HCT116 (cell line): ENCODE data around the gene LINC00237. TPM values are rescaled to one million over a fixed set of nuclear protein-coding genes. Genes with fewer than 3 reads are reported as not detected.
A peak's percentile ranks its signal among the peaks of the same experiment; 100 is the strongest.

Experiments
- ATAC-seq: fragments of 200-7000 bp; cut with Tn5 transposase; 2 replicates; pipeline ENCODE4 v1.9.1; 2020; ENCODE audit warnings: mild to moderate bottlenecking, moderate library complexity
- BruUV-seq: library from RNA; stranded (reverse); fragments of 400-500 nt; replicated peaks from 2 replicates; lab custom pipeline; 2021; lab: Mats Ljungman, UMichigan
- CTCF ChIA-PET: fragments of 300-600 bp; sonication (Branson Sonifier 250); formaldehyde crosslinking; loops from one replicate; lab custom pipeline; 2021; ENCODE audit warnings: antibody characterized with exemption; lab: Charles Lee
- POLR2A ChIA-PET: fragments of 300-600, 350-600 bp; sonication (Branson Sonifier 250); formaldehyde crosslinking; loops from one replicate; lab custom pipeline; 2021; ENCODE audit warnings: antibody characterized with exemption; lab: Charles Lee
- RAD21 ChIA-PET, 2 experiments: fragments of 300-600 bp; sonication (Branson Sonifier 250); formaldehyde crosslinking; loops; one replicate each; lab custom pipeline; 2023; ENCODE audit warnings: low total read pairs in 2 of 2; ENCODE audit not compliant: uncharacterized antibody in 2 of 2, unreplicated experiment in 2 of 2, low non-redundant PET in 1 of 2; lab: Charles Lee
- DNase-seq: peaks from one replicate; pipeline ENCODE4 v3.0.0-alpha.2; 2010; ENCODE audit warnings: low read depth, low spot score
- H2AFZ ChIP-seq: fragments of 200-600 bp; shearing (Covaris generic), sonication (generic); 2 replicates; pipeline ENCODE4 v1.6.1; 2017; ENCODE audit warnings: low read depth, mixed run types, mixed read lengths, antibody characterized with exemption, low read length; ENCODE audit not compliant: poor library complexity, severe bottlenecking
- H3K27ac ChIP-seq: 2 replicates; pipeline ENCODE4 v1.5.1; 2012; ENCODE audit warnings: low read depth, low read length
- H3K27me3 ChIP-seq: fragments of 200-600 bp; sonication (generic); 2 replicates; pipeline ENCODE4 v1.6.1; 2016; ENCODE audit warnings: mixed run types, low read length, mixed read lengths; ENCODE audit not compliant: insufficient read depth
- H3K36me3 ChIP-seq, 2 experiments: fragments of 200-500 bp in 1 of 2; fragments of 200-600 bp in 1 of 2; sonication (Bioruptor generic) in 1 of 2; sonication (generic) in 1 of 2; 2 replicates each; pipeline versions ENCODE4 v1.5.1 to v1.6.1; 2014 to 2016; ENCODE audit warnings: low read length in 2 of 2, inconsistent platforms in 1 of 2, mixed read lengths in 1 of 2, mixed run types in 1 of 2; ENCODE audit not compliant: insufficient read depth in 2 of 2, control insufficient read depth in 1 of 2
- H3K4me1 ChIP-seq, 2 experiments: fragments of 200-600 bp in 1 of 2; sonication (generic) in 1 of 2; 2 replicates each; pipeline versions ENCODE4 v1.5.1 to v1.6.1; 2012 to 2017; ENCODE audit warnings: low read length in 2 of 2, inconsistent platforms in 1 of 2, mild to moderate bottlenecking in 1 of 2, mixed read lengths in 1 of 2, mixed run types in 1 of 2, moderate library complexity in 1 of 2; ENCODE audit not compliant: insufficient read depth in 2 of 2, control insufficient read depth in 1 of 2
- H3K4me2 ChIP-seq: fragments of 200-600 bp; sonication (generic); 2 replicates; pipeline ENCODE4 v1.6.1; 2017; ENCODE audit warnings: mixed run types, low read length, mixed read lengths
- H3K4me3 ChIP-seq, 2 experiments: fragments of 200-600 bp in 1 of 2; sonication (generic) in 1 of 2; replicated peaks in 1 of 2; 2 replicates each; pipeline ENCODE4 v1.5.1; 2011 to 2016; ENCODE audit warnings: low read length in 2 of 2, control low read depth in 1 of 2, low read depth in 1 of 2, mild to moderate bottlenecking in 1 of 2, mixed read lengths in 1 of 2, mixed run types in 1 of 2
- H3K79me2 ChIP-seq: fragments of 200-600 bp; sonication (generic); 2 replicates; pipeline ENCODE4 v1.6.1; 2017; ENCODE audit warnings: mild to moderate bottlenecking, mixed run types, low read length, moderate library complexity, mixed read lengths; ENCODE audit not compliant: insufficient read depth
- H3K9ac ChIP-seq: fragments of 200-600 bp; sonication (generic); 2 replicates; pipeline ENCODE4 v1.6.1; 2016; ENCODE audit warnings: low read length, mixed read lengths
- H3K9me2 ChIP-seq: fragments of 200-600 bp; sonication (generic), shearing (Covaris generic); 2 replicates; pipeline ENCODE4 v1.6.1; 2017; ENCODE audit warnings: mixed run types, mild to moderate bottlenecking, moderate library complexity; ENCODE audit not compliant: insufficient read depth
- H3K9me3 ChIP-seq, 2 experiments: fragments of 200-500 bp in 1 of 2; fragments of 200-600 bp in 1 of 2; sonication (Bioruptor generic) in 1 of 2; sonication (generic) in 1 of 2; 2 replicates each; pipeline ENCODE4 v1.6.1; 2014 to 2017; ENCODE audit warnings: low read length in 2 of 2, mixed read lengths in 2 of 2, inconsistent platforms in 1 of 2, low read depth in 1 of 2, mild to moderate bottlenecking in 1 of 2, mixed run types in 1 of 2, moderate library complexity in 1 of 2; ENCODE audit not compliant: control insufficient read depth in 1 of 2, insufficient read depth in 1 of 2
- H4K20me1 ChIP-seq: fragments of 200-600 bp; sonication (generic), shearing (Covaris generic); 2 replicates; pipeline ENCODE4 v1.6.1; 2017; ENCODE audit warnings: mixed run types, mild to moderate bottlenecking, moderate library complexity; ENCODE audit not compliant: insufficient read depth
- ATF3 ChIP-seq: IDR thresholded peaks from 2 replicates; pipeline ENCODE4 v1.6.1; 2012
- CEBPB ChIP-seq: IDR thresholded peaks from 2 replicates; pipeline ENCODE4 v1.6.1; 2012; ENCODE audit warnings: low read depth
- ELF1 ChIP-seq: IDR thresholded peaks from 2 replicates; pipeline ENCODE4 v1.6.1; 2012; ENCODE audit warnings: low read depth, borderline replicate concordance
- EZH2 ChIP-seq: fragments of 200-600 bp; sonication (generic); IDR thresholded peaks from 2 replicates; pipeline ENCODE4 v1.6.1; 2017; ENCODE audit warnings: antibody characterized with exemption, mixed run types
- EZH2phosphoT487 ChIP-seq: fragments of 200-600 bp; IDR thresholded peaks from 2 replicates; pipeline ENCODE4 v1.6.1; 2018; ENCODE audit warnings: antibody characterized with exemption, borderline replicate concordance
- SIN3A ChIP-seq: IDR thresholded peaks from 2 replicates; pipeline ENCODE4 v1.6.1; 2012; ENCODE audit warnings: low read depth
- SP1 ChIP-seq: IDR thresholded peaks from 2 replicates; pipeline ENCODE4 v1.6.1; 2012; ENCODE audit warnings: low read depth
- YY1 ChIP-seq: IDR thresholded peaks from 2 replicates; pipeline ENCODE4 v1.6.1; 2011; ENCODE audit warnings: low read length, low read depth, moderate library complexity, mild to moderate bottlenecking; ENCODE audit not compliant: insufficient replicate concordance; ENCODE audit errors: extremely low read depth
- ZBTB33 ChIP-seq: IDR thresholded peaks from 2 replicates; pipeline ENCODE4 v1.6.1; 2011; ENCODE audit warnings: mild to moderate bottlenecking, low read length, moderate library complexity; ENCODE audit not compliant: insufficient replicate concordance; ENCODE audit errors: extremely low read depth
- intact Hi-C: fragments of 100-400 bp; cut with micrococcal nuclease; formaldehyde crosslinking; loops from 2 replicates; pipeline ENCODE4 v1.10.0; 2022
- total RNA-seq: library from RNA; stranded (reverse); gene quantifications from one replicate; pipeline ENCODE4 v1.2.1, GENCODE V29; 2021; ENCODE audit not compliant: unreplicated experiment

Gene LINC00237
- total RNA-seq, 1 experiment from 2014 or later = not detected

- Histone ChIP-seq H4K20me1 (no peaks in the 10 kb centered on the region), H3K4me3 (peak overlapping the region in 1 of 2 experiments; percentile 94; a peak in 1 of 4 replicates), H3K4me2 (peak overlapping the region; percentile 100; the same call in 1 of the 2 replicates), H3K27me3 (no peaks in the 10 kb centered on the region), H3K36me3 (no peaks in the 10 kb centered on the region), H3K4me1 (peaks cover 7 to 17% of the 10 kb centered on the region in 2 experiments; a peak in 3 of 4 replicates), H3K9me3 (no peaks in the 10 kb centered on the region), H3K9me2 (no peaks in the 10 kb centered on the region), H3K27ac (no peak overlapping the region), H3K9ac (no peak overlapping the region), H2AFZ (no peak overlapping the region), H3K79me2 (no peaks in the 10 kb centered on the region)
- ATAC-seq (no peak), DNase-seq (no peak)
- intact Hi-C loops = loop anchor here (5.0 kb wide), 1 partner anchor 80 kb away; no protein-coding TSS in a partner anchor
- ChIA-PET CTCF (no interaction called here), RAD21 (no interaction called here), POLR2A (interaction anchor here (0.8 kb wide), 1 partner anchor 264 kb away, joined by 3 read pairs; no protein-coding TSS in a partner anchor)
- TF ChIP-seq ELF1 (no peak), CEBPB (no peak), EZH2phosphoT487 (no peak), ZBTB33 (no peak), YY1 (no peak), SP1 (no peak), SIN3A (no peak), ATF3 (no peak), EZH2 (no peak)
- BruUV-seq = no TSS peak
Observed at GRCh38 chr20:21127201-21127981, 21.2 kb upstream of the LINC00237 start.
